Panc1 (cell line): ENCODE measurements around the gene EMSY.

Experiments used
- POLR2AphosphoS5 ChIP-seq: IDR thresholded peaks from 2 replicates; pipeline ENCODE4 v1.6.1; 2012; ENCODE audit warnings: mild to moderate bottlenecking, low read depth, low read length, moderate library complexity
- TF ChIP-seq, protein P1 (sequence below): fragments of 450-650 bp; IDR thresholded peaks from 2 replicates; pipeline ENCODE4 v1.5.1; 2017; ENCODE audit warnings: mild to moderate bottlenecking
- TF ChIP-seq, protein P2 (sequence below), 2 experiments: IDR thresholded peaks; 2 replicates each; pipeline ENCODE4 v1.6.1; 2011 to 2012; ENCODE audit warnings: low read depth in 2 of 2, control low read depth in 1 of 2, low read length in 1 of 2, mild to moderate bottlenecking in 1 of 2, moderate library complexity in 1 of 2; ENCODE audit not compliant: insufficient read depth in 1 of 2

DNA sequence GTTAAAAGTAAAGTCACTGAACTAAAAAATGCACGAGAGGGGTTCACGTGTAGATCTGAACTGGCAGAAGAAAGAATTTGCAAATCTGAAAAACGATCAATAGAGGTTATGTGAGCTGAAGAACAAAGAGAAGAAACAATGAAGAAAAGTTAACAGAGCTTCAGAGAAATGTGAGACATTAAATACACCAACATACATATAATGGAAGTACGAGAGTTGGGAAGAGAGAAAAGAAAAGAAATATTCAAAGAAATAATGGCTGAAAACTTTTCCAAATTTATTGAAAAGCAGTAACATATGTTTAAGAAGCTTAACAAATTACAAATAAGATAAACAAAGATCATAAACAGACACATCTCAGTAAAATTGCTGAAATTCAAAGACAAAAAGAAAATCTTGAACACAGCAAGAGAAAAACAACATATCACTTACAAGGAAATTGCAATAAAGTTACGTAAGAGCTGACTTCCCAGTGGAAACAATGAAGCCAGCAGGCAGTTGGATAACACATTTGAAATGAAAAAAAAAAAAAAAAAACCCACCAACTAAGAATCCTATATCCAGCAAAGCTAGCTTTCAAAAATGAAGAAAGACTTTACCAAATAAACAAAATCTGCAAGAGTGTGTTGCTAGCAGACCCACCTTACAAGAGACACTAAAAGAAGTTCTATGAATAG is 56.8 kb downstream of the EMSY start:
- TF ChIP-seq, protein P1, sequence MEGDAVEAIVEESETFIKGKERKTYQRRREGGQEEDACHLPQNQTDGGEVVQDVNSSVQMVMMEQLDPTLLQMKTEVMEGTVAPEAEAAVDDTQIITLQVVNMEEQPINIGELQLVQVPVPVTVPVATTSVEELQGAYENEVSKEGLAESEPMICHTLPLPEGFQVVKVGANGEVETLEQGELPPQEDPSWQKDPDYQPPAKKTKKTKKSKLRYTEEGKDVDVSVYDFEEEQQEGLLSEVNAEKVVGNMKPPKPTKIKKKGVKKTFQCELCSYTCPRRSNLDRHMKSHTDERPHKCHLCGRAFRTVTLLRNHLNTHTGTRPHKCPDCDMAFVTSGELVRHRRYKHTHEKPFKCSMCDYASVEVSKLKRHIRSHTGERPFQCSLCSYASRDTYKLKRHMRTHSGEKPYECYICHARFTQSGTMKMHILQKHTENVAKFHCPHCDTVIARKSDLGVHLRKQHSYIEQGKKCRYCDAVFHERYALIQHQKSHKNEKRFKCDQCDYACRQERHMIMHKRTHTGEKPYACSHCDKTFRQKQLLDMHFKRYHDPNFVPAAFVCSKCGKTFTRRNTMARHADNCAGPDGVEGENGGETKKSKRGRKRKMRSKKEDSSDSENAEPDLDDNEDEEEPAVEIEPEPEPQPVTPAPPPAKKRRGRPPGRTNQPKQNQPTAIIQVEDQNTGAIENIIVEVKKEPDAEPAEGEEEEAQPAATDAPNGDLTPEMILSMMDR = no peak
- no peak for TF ChIP-seq POLR2AphosphoS5
- TF ChIP-seq, protein P2, sequence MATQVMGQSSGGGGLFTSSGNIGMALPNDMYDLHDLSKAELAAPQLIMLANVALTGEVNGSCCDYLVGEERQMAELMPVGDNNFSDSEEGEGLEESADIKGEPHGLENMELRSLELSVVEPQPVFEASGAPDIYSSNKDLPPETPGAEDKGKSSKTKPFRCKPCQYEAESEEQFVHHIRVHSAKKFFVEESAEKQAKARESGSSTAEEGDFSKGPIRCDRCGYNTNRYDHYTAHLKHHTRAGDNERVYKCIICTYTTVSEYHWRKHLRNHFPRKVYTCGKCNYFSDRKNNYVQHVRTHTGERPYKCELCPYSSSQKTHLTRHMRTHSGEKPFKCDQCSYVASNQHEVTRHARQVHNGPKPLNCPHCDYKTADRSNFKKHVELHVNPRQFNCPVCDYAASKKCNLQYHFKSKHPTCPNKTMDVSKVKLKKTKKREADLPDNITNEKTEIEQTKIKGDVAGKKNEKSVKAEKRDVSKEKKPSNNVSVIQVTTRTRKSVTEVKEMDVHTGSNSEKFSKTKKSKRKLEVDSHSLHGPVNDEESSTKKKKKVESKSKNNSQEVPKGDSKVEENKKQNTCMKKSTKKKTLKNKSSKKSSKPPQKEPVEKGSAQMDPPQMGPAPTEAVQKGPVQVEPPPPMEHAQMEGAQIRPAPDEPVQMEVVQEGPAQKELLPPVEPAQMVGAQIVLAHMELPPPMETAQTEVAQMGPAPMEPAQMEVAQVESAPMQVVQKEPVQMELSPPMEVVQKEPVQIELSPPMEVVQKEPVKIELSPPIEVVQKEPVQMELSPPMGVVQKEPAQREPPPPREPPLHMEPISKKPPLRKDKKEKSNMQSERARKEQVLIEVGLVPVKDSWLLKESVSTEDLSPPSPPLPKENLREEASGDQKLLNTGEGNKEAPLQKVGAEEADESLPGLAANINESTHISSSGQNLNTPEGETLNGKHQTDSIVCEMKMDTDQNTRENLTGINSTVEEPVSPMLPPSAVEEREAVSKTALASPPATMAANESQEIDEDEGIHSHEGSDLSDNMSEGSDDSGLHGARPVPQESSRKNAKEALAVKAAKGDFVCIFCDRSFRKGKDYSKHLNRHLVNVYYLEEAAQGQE (IDR thresholded peaks at IDR 0.05; ENCODE audit: insufficient read depth in 1 of 2, low read depth in 2 of 2, low read length in 1 of 2) = no peak
